Breast epithelium (tissue), 3 donors: ENCODE results near the gene SCG5.

Source experiments
- POLR2A ChIP-seq: fragments of 450-650 bp; IDR thresholded peaks from one replicate; pipeline ENCODE4 v1.6.1; 2016; ENCODE audit warnings: antibody characterized with exemption, mild to moderate bottlenecking, moderate library complexity
- TF ChIP-seq, protein P1 (sequence below), 3 donors: fragments of 450-650 bp; IDR thresholded peaks; one replicate each; pipeline ENCODE4 v1.5.1; 2016 to 2017; ENCODE audit warnings: antibody characterized with exemption in 3 of 3, mild to moderate bottlenecking in 3 of 3, moderate library complexity in 3 of 3

DNA sequence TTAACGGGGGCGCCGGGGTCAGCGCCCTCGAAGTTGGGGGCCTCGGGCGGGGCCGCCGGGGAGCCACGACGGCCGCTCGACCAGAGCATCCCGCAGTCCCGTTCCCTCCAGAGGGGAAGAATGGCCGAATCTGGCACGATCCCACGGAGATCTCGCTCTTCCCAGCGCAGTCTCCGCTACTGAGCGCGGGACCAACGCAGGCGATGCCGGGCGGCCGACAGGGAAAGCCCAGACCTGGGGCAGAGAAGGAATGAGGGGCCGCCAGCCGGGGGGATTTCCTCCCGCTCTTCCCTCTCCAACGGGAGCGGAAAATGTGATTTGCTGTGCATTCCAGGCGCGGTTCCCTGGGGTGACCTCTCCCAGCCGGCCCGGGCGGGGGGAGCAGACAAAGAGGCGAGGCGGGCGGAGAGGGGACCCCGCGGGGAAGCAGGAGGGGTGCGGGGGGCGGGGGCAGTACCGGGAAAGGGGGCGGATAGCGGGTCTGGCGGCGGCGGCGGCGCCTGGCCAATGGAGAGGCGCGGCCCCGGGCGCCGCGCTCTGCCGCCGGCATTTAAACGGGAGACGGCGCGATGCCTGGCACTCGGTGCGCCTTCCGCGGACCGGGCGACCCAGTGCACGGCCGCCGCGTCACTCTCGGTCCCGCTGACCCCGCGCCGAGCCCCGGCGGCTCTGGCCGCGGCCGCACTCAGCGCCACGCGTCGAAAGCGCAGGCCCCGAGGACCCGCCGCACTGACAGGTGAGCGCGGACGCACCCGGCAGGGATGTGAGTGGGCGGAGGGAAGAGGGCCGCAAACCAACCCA, 76.1 kb downstream of the SCG5 start, which contains the start of gene GREM1:
- TF ChIP-seq, protein P1, sequence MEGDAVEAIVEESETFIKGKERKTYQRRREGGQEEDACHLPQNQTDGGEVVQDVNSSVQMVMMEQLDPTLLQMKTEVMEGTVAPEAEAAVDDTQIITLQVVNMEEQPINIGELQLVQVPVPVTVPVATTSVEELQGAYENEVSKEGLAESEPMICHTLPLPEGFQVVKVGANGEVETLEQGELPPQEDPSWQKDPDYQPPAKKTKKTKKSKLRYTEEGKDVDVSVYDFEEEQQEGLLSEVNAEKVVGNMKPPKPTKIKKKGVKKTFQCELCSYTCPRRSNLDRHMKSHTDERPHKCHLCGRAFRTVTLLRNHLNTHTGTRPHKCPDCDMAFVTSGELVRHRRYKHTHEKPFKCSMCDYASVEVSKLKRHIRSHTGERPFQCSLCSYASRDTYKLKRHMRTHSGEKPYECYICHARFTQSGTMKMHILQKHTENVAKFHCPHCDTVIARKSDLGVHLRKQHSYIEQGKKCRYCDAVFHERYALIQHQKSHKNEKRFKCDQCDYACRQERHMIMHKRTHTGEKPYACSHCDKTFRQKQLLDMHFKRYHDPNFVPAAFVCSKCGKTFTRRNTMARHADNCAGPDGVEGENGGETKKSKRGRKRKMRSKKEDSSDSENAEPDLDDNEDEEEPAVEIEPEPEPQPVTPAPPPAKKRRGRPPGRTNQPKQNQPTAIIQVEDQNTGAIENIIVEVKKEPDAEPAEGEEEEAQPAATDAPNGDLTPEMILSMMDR (IDR thresholded peaks at IDR 0.05) = no peak
- TF ChIP-seq POLR2A = no peak
